Pancreas (tissue), 10 donors: ENCODE results near the gene INPP5A. TPM values are rescaled to one million over a fixed set of nuclear protein-coding genes. Genes with fewer than 3 reads are reported as not detected.

Source experiments
- ATAC-seq, 4 donors: fragments of 200-7000 bp; cut with Tn5 transposase; one replicate each; pipeline versions ENCODE4 v1.8.0 to v1.9.1; 2020; ENCODE audit warnings: mild to moderate bottlenecking in 4 of 4, moderate library complexity in 4 of 4
- DNase-seq, 6 donors: peaks; one replicate each; pipeline ENCODE4 v3.0.0-alpha.2; 2020
- FAIRE-seq: peaks from 2 replicates; lab custom pipeline; 2012; peaks lifted over from hg19 to GRCh38; lab: Jason Lieb, UNC
- H3K27ac ChIP-seq, 4 donors: fragments of 200-600 bp; sonication (generic); 1 replicate in 3 of 4; 2 replicates in 1 of 4; pipeline versions ENCODE4 v1.5.0 to v1.8.0; 2020
- H3K27me3 ChIP-seq, 4 donors: fragments of 200-600 bp; one replicate each; pipeline ENCODE4 v1.8.0; 2021
- H3K36me3 ChIP-seq, 3 donors: fragments of 200-600 bp; sonication (generic) in 1 of 3; one replicate each; pipeline versions ENCODE4 v1.5.0 to v1.8.0; 2020 to 2021
- H3K4me1 ChIP-seq, 3 donors: fragments of 200-600 bp; one replicate each; pipeline ENCODE4 v1.8.0; 2021
- H3K4me3 ChIP-seq, 4 donors: fragments of 200-600 bp; sonication (generic) in 2 of 4; one replicate each; pipeline versions ENCODE4 v1.5.0 to v1.8.0; 2020 to 2021
- H3K9me3 ChIP-seq, 4 donors: fragments of 200-600 bp; one replicate each; pipeline ENCODE4 v1.8.0; 2021
- WGBS, 2 donors: extraction: QIAGEN DNeasy Blood & Tissue Kit; methylation state at CpG; one replicate each; pipeline ENCODE4 v1.1.7; 2013; 5-methylcytosine and 5-hydroxymethylcytosine counted together
- intact Hi-C, 3 donors: fragments of 100-400 bp; cut with DNase I; formaldehyde crosslinking; loops; one replicate each; pipeline versions ENCODE4 v1.11.1 to v1.14.2; 2022
- polyA plus RNA-seq, 2 donors: library from polyadenylated mRNA; stranded (reverse); fragments of 200-250 nt; gene quantifications; one replicate each; pipeline ENCODE4 v1.2.3, GENCODE V29; 2013
- total RNA-seq, 6 donors: library from RNA; stranded (reverse); fragmentation: NEBNext Ultra II Directional in 4 of 6; extraction: Animal tissue kit (Norgen Biotek cat#: 25700) in 4 of 6; gene quantifications; one replicate each; pipeline versions ENCODE4 v1.2.1 to v1.2.4, GENCODE V29; 2021 to 2023
- TF ChIP-seq, protein P1 (sequence below), 4 donors: fragments of 200-600 bp; sonication (generic) in 3 of 4; IDR thresholded peaks; one replicate each; pipeline versions ENCODE4 v1.5.0 to v1.8.0; 2021; ENCODE audit warnings: antibody characterized with exemption in 4 of 4
- donor health status: healthy with polysubstance abuse.
- donor health status: DM: no; HTN: no; CAD: no; lungs with moderate emphysema.
- donor health status: DM: no; HTN: no; CAD: no.
- donor health status: control.
- donor health status: control.
- donor health status: Bipolar disorder and iron deficiency.
- donor health status: DM: yes; HTN: yes; CAD: no.
- donor health status: DM: no; HTN: no; CAD: no.
- donor health status: DM: no; HTN: no; CAD: no.
- donor health status: DM: yes; HTN: yes; CAD: no.

Gene INPP5A
- total and polyA plus RNA-seq, 8 donors: 5.9 to 15.6 (median 11.3) TPM

DNA sequence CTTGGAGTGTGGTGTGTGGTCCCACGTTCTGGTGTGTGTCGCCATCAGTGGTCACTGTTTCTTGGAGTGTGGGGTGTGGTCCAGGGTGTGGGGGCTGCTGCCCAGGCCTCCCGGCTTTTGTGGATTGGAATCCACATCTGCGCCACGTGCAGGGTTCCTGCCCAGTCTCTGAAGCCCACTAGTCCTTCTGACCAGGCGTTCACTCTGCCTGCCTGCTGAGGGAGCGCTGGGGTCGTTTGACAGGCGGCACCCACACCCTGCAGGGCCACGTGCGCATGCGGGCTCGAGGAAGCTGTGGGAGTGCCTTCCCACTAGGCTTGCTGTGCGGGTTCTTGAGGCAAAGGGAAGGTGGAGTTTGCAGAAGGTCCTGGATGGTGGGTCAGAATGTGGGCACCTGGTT is 51.4 kb downstream of the INPP5A start:
- intact Hi-C loops: no loop called here
- TF ChIP-seq, protein P1, sequence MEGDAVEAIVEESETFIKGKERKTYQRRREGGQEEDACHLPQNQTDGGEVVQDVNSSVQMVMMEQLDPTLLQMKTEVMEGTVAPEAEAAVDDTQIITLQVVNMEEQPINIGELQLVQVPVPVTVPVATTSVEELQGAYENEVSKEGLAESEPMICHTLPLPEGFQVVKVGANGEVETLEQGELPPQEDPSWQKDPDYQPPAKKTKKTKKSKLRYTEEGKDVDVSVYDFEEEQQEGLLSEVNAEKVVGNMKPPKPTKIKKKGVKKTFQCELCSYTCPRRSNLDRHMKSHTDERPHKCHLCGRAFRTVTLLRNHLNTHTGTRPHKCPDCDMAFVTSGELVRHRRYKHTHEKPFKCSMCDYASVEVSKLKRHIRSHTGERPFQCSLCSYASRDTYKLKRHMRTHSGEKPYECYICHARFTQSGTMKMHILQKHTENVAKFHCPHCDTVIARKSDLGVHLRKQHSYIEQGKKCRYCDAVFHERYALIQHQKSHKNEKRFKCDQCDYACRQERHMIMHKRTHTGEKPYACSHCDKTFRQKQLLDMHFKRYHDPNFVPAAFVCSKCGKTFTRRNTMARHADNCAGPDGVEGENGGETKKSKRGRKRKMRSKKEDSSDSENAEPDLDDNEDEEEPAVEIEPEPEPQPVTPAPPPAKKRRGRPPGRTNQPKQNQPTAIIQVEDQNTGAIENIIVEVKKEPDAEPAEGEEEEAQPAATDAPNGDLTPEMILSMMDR (IDR thresholded peaks at IDR 0.05): no peak
- FAIRE-seq (no peak), DNase-seq (peak in 1 of 6 donors; percentile 19), ATAC-seq (no peak)
- Histone ChIP-seq H3K27ac (no peak overlapping the region), H3K27me3 (no peaks in the 10 kb centered on the region), H3K4me1 (peaks cover 8 to 24% (median 8%) of the 10 kb centered on the region in 3 donors), H3K4me3 (no peak overlapping the region), H3K9me3 (no peaks in the 10 kb centered on the region), H3K36me3 (no peaks in the 10 kb centered on the region)
- WGBS, 2 donors: 84 to 90% methylated on average over 14 of the region's 14 CpGs

DNA sequence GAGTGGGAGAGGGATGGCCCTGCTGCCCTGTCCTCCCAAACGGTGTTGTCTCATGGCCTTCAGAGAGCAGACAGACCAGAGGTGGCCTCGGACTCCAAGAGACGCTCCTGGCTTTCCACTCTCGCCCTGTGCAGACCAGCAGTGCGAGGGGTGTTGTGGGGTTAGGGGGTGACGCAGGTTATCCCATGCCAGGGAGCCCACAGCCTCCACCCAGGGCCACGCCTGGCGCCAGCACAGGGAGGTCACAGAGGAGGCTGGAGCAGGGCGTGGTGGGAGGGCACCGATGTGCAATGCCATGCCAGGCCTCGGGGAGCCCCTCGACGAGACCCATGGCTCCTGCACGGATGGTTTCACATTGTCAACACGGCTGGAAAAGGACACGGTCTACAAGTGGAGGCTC is 52.1 kb downstream of the INPP5A start:
- no peaks in the 10 kb centered on the region for H3K9me3 ChIP-seq

DNA sequence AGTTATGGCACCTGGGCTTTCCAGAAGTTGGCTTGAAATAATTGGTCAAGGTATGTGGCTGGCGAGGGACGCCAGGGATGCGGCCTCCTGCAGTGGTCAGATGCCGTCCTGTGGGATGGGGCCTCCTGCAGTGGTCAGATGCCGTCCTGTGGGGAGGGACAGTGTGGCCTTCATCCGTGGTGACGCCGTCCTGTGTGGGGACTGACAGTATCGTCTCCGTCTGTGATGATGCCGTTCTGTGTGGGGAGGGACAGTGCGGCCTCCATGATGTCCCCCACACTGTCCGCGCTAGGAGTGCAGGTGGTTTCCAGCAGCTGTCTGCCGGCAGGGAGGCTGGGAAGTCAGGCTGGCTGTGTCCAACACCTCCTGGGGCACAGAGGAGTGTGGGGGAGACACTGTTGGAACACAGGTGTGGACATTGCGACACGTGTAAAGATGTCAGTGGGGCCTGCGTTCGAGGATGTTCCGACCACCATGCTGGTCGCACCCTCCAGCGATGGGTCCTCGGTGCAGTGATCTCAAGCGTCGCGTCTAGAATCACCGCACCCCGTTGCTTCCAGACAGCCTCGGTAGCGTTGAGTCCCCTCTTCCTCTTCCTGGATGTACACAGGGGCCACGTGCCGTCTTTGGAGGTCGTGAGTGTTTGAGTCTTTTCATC is 52.6 kb downstream of the INPP5A start:
- H3K27ac ChIP-seq: peak overlapping the region in 2 of 4 donors; percentile 24 to 68
- WGBS, 2 donors: 95 to 97% methylated on average over 33 of the region's 33 CpGs
- no peak overlapping the region for H3K4me3 ChIP-seq
- no peaks in the 10 kb centered on the region for H3K27me3 ChIP-seq
- DNase-seq: peak in 1 of 6 donors; percentile 44
- ATAC-seq: no peak
- H3K36me3 ChIP-seq: no peaks in the 10 kb centered on the region
- H3K4me1 ChIP-seq: peaks cover 8 to 27% (median 8%) of the 10 kb centered on the region in 3 donors
- TF ChIP-seq, protein P1 (IDR thresholded peaks at IDR 0.05): no peak
- no peak for FAIRE-seq
- no peaks in the 10 kb centered on the region for H3K9me3 ChIP-seq
- intact Hi-C loops: no loop called here

More for the DNA sequence above, 52.1 kb downstream of the INPP5A start:
- Histone ChIP-seq H3K4me3 (no peak overlapping the region), H3K36me3 (no peaks in the 10 kb centered on the region), H3K27me3 (no peaks in the 10 kb centered on the region), H3K4me1 (peaks cover 8 to 27% (median 8%) of the 10 kb centered on the region in 3 donors), H3K27ac (no peak overlapping the region)
- intact Hi-C loops: no loop called here
- DNase-seq (peak in 2 of 6 donors; percentile 15 to 71), ATAC-seq (no peak), FAIRE-seq (no peak)
- TF ChIP-seq, protein P1 (IDR thresholded peaks at IDR 0.05): no peak
- WGBS, 2 donors: 96% methylated on average over 16 of the region's 16 CpGs

DNA sequence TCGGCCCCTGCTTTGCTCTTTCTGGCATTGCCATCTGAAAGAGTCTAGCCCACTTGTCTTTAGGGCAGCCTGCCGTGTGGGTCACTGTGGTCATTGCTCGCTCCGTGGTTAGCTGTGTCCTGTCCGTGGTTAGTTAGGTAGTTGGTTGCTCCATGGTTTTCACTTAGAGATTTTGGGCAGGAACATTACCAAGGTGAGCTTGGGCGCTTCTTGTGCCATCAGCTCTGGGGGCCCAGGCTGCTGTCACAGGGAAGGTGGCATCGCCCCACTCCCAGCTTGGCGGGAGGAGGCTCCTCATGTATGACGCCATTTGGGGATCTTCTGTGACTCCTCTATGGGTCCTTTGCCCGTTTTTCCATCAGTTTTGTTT is 53.1 kb downstream of the INPP5A start:
- Histone ChIP-seq H3K4me3 (no peak overlapping the region), H3K4me1 (peaks cover 8 to 27% (median 9%) of the 10 kb centered on the region in 3 donors), H3K36me3 (no peaks in the 10 kb centered on the region), H3K9me3 (no peaks in the 10 kb centered on the region), H3K27ac (peak overlapping the region in 3 of 4 donors; percentile 17 to 68 (median 24)), H3K27me3 (no peaks in the 10 kb centered on the region)
- ATAC-seq: peak; percentile 17 to 47 (median 32)
- WGBS, 2 donors: 63 to 70% methylated on average over 10 of the region's 10 CpGs
- intact Hi-C loops: no loop called here
- DNase-seq: peak in 1 of 6 donors; percentile 15
- no peak for FAIRE-seq
- TF ChIP-seq, protein P1 (IDR thresholded peaks at IDR 0.05): no peak
